Central memory CD4-positive, alpha-beta T cell (primary cell): ENCODE measurements around the gene RBPJ.
"Not testable (repeated sequence)": the region's sequence is repeated elsewhere in the genome, so short reads cannot be mapped to it uniquely, and the experiment has no call there.

ENCODE experiments used
- DNase-seq: peaks from one replicate; pipeline ENCODE4 v3.0.0; 2022

RBPJ gene

GRCh38 chr4:26377328-26378311 lies 56.8 kb downstream of the RBPJ start:
- DNase-seq, result no peak

- no peak for DNase-seq
These were observed 59.0 kb downstream of the RBPJ start for GRCh38 chr4:26379837-26380236.

- no peak for DNase-seq
These were observed 59.9 kb downstream of the RBPJ start for GRCh38 chr4:26380740-26381139.

GRCh38 chr4:26384380-26385057 lies 63.7 kb downstream of the RBPJ start:
- DNase-seq, result no peak

GRCh38 chr4:26385690-26386089 lies 64.9 kb downstream of the RBPJ start:
- DNase-seq, result no peak

- no peak for DNase-seq
These were observed 65.6 kb downstream of the RBPJ start for GRCh38 chr4:26386386-26386785.

GRCh38 chr4:26388671-26389070 lies 67.9 kb downstream of the RBPJ start:
- no peak for DNase-seq

GRCh38 chr4:26397086-26397485 lies 76.3 kb downstream of the RBPJ start:
- DNase-seq, result no peak

- DNase-seq, result no peak
These were observed 79.3 kb downstream of the RBPJ start for GRCh38 chr4:26400132-26400531.

- DNase-seq, result not testable (repeated sequence)
These were observed 81.2 kb downstream of the RBPJ start for GRCh38 chr4:26402017-26402416.

- no peak for DNase-seq
These were observed 81.6 kb downstream of the RBPJ start for GRCh38 chr4:26402458-26402857.

GRCh38 chr4:26404743-26405206 lies 84.0 kb downstream of the RBPJ start:
- DNase-seq, result no peak

- no peak for DNase-seq
These were observed 85.6 kb downstream of the RBPJ start for GRCh38 chr4:26406346-26406975.

GRCh38 chr4:26407476-26407875 lies 86.7 kb downstream of the RBPJ start:
- no peak for DNase-seq

GRCh38 chr4:26410385-26411293 lies 89.8 kb downstream of the RBPJ start:
- peak; percentile 48 for DNase-seq

- no peak for DNase-seq
These were observed 91.9 kb downstream of the RBPJ start for GRCh38 chr4:26412381-26413372.

GRCh38 chr4:26413582-26413981 lies 92.8 kb downstream of the RBPJ start:
- DNase-seq, result no peak

GRCh38 chr4:26418107-26418506 lies 97.3 kb downstream of the RBPJ start:
- no peak for DNase-seq

GRCh38 chr4:26418850-26419249 lies 98.0 kb downstream of the RBPJ start:
- no peak for DNase-seq

- DNase-seq, result no peak
These were observed 99.6 kb downstream of the RBPJ start for GRCh38 chr4:26420438-26420837.

GRCh38 chr4:26420913-26421312 lies 100.1 kb downstream of the RBPJ start:
- DNase-seq, result no peak
